Neural cell (in vitro differentiated cells): ENCODE measurements around the gene DST.

Experiments used
- CTCF ChIP-seq: fragments of 450-650 bp; IDR thresholded peaks from 2 replicates; pipeline ENCODE4 v1.5.1; 2014; ENCODE audit warnings: antibody characterized with exemption, mild to moderate bottlenecking, moderate library complexity; ENCODE audit not compliant: poor library complexity, severe bottlenecking
- EP300 ChIP-seq: fragments of 450-650 bp; conservative IDR thresholded peaks from 2 replicates; pipeline ENCODE4 v1.6.1; 2014; ENCODE audit warnings: antibody characterized with exemption, mild to moderate bottlenecking, moderate library complexity; ENCODE audit not compliant: poor library complexity, severe bottlenecking
- POLR2AphosphoS5 ChIP-seq: IDR thresholded peaks from 2 replicates; pipeline ENCODE4 v1.6.1; 2012

GRCh38 chr6:56660381-56660730 is 17.7 kb upstream of the DST start:
- TF ChIP-seq CTCF (no peak), EP300 (no peak), POLR2AphosphoS5 (no peak)
